Trophoblast cell (in vitro differentiated cells and primary cell): ENCODE results near the gene MIER2.

ENCODE experiments used
- DNase-seq, 2 donors: peaks; one replicate each; pipeline ENCODE4 v3.0.0-alpha.2; 2016
- H2AFZ ChIP-seq: 2 replicates; pipeline ENCODE4 v1.6.1; 2013; ENCODE audit warnings: low read length, moderate library complexity, mild to moderate bottlenecking; ENCODE audit not compliant: insufficient read depth, poor library complexity
- H2AK5ac ChIP-seq: 2 replicates; pipeline ENCODE4 v1.6.1; 2013; ENCODE audit warnings: mild to moderate bottlenecking, low read length
- H2BK120ac ChIP-seq: 2 replicates; pipeline ENCODE4 v1.6.1; 2013; ENCODE audit warnings: low read length, mild to moderate bottlenecking, moderate library complexity; ENCODE audit not compliant: insufficient read depth, poor library complexity
- H2BK12ac ChIP-seq: 2 replicates; pipeline ENCODE4 v1.6.1; 2013; ENCODE audit warnings: mild to moderate bottlenecking, low read length, moderate library complexity
- H2BK5ac ChIP-seq: 2 replicates; pipeline ENCODE4 v1.6.1; 2013; ENCODE audit warnings: low read length, low read depth, moderate library complexity, mild to moderate bottlenecking; ENCODE audit not compliant: poor library complexity
- H3K14ac ChIP-seq: 2 replicates; pipeline ENCODE4 v1.6.1; 2013; ENCODE audit warnings: mild to moderate bottlenecking, low read length
- H3K18ac ChIP-seq: 2 replicates; pipeline ENCODE4 v1.6.1; 2013; ENCODE audit warnings: mild to moderate bottlenecking, low read length
- H3K23ac ChIP-seq: 2 replicates; pipeline ENCODE4 v1.6.1; 2013; ENCODE audit warnings: low read length
- H3K27ac ChIP-seq: 2 replicates; pipeline ENCODE4 v1.5.1; 2013; ENCODE audit warnings: low read depth, mild to moderate bottlenecking, inconsistent platforms, low read length, moderate library complexity
- H3K27me3 ChIP-seq: 2 replicates; pipeline ENCODE4 v1.6.1; 2013; ENCODE audit warnings: inconsistent platforms, mild to moderate bottlenecking, low read length, moderate library complexity; ENCODE audit not compliant: insufficient read depth
- H3K36me3 ChIP-seq, 2 experiments: 1 replicate in 1 of 2; 2 replicates in 1 of 2; pipeline ENCODE4 v1.6.1; 2013; ENCODE audit warnings: low read length in 2 of 2, mild to moderate bottlenecking in 2 of 2, moderate library complexity in 1 of 2; ENCODE audit not compliant: insufficient read depth in 2 of 2, control insufficient read depth in 1 of 2
- H3K4ac ChIP-seq: 2 replicates; pipeline ENCODE4 v1.6.1; 2013; ENCODE audit warnings: low read depth, mild to moderate bottlenecking, low read length, moderate library complexity
- H3K4me1 ChIP-seq, 2 experiments: 1 replicate in 1 of 2; 2 replicates in 1 of 2; pipeline ENCODE4 v1.6.1; 2013; ENCODE audit warnings: low read length in 2 of 2, mild to moderate bottlenecking in 2 of 2, moderate library complexity in 1 of 2; ENCODE audit not compliant: insufficient read depth in 2 of 2, control insufficient read depth in 1 of 2
- H3K4me2 ChIP-seq: 2 replicates; pipeline ENCODE4 v1.6.1; 2013; ENCODE audit warnings: inconsistent platforms, mild to moderate bottlenecking, low read length, moderate library complexity
- H3K4me3 ChIP-seq: 2 replicates; pipeline ENCODE4 v1.5.1; 2013; ENCODE audit warnings: mild to moderate bottlenecking, low read depth, low read length, inconsistent platforms
- H3K79me1 ChIP-seq: one replicate; pipeline ENCODE4 v1.6.1; 2013; ENCODE audit warnings: low read length
- H3K79me2 ChIP-seq: 2 replicates; pipeline ENCODE4 v1.6.1; 2013; ENCODE audit warnings: low read length, mild to moderate bottlenecking; ENCODE audit not compliant: control insufficient read depth, insufficient read depth, poor library complexity
- H3K9ac ChIP-seq: 2 replicates; pipeline ENCODE4 v1.6.1; 2013; ENCODE audit warnings: mild to moderate bottlenecking, low read length
- H3K9me3 ChIP-seq: 2 replicates; pipeline ENCODE4 v1.6.1; 2013; ENCODE audit warnings: low read depth, mild to moderate bottlenecking, control low read depth, inconsistent platforms, low read length; ENCODE audit not compliant: insufficient read depth
- H4K12ac ChIP-seq: 2 replicates; pipeline ENCODE4 v1.6.1; 2013; ENCODE audit warnings: low read depth, mild to moderate bottlenecking, low read length, moderate library complexity
- H4K8ac ChIP-seq: 2 replicates; pipeline ENCODE4 v1.6.1; 2013; ENCODE audit warnings: low read depth, mild to moderate bottlenecking, low read length, moderate library complexity
- H4K91ac ChIP-seq: one replicate; pipeline ENCODE4 v1.6.1; 2013; ENCODE audit warnings: low read depth, mild to moderate bottlenecking, low read length, moderate library complexity
- WGBS: extraction: QIAGEN DNeasy Blood & Tissue Kit; methylation state at CpG from one replicate; pipeline ENCODE4 v1.1.7; 2013; ENCODE audit warnings: missing lambda C conversion rate; ENCODE audit not compliant: insufficient read length, insufficient coverage; ENCODE audit errors: extremely low coverage; 5-methylcytosine and 5-hydroxymethylcytosine counted together

Gene MIER2

GRCh38 chr19:277581-278165 lies 66.9 kb downstream of the MIER2 start:
- H2BK5ac ChIP-seq = no peak overlapping the region
- H3K4me3 ChIP-seq = no peak overlapping the region
- no peak overlapping the region for H3K9ac ChIP-seq
- H3K18ac ChIP-seq = no peak overlapping the region
- H2BK12ac ChIP-seq = no peak overlapping the region
- no peak overlapping the region for H4K91ac ChIP-seq
- H2AFZ ChIP-seq = no peak overlapping the region
- no peak overlapping the region for H3K4ac ChIP-seq
- no peaks in the 10 kb centered on the region for H3K79me2 ChIP-seq
- H4K8ac ChIP-seq = no peak overlapping the region
- H3K79me1 ChIP-seq = no peaks in the 10 kb centered on the region
- no peak overlapping the region for H2BK120ac ChIP-seq
- no peaks in the 10 kb centered on the region for H3K9me3 ChIP-seq
- DNase-seq = peak; percentile 62 to 83
- H3K36me3 ChIP-seq = peaks cover 0 to 3% of the 10 kb centered on the region in 2 experiments
- no peak overlapping the region for H2AK5ac ChIP-seq
- no peak overlapping the region for H3K14ac ChIP-seq
- H3K27ac ChIP-seq = no peak overlapping the region
- no peak overlapping the region for H3K23ac ChIP-seq
- H3K4me2 ChIP-seq = no peak overlapping the region
- no peak overlapping the region for H4K12ac ChIP-seq
- H3K27me3 ChIP-seq = no peaks in the 10 kb centered on the region
- peaks cover 2 to 7% of the 10 kb centered on the region in 2 experiments for H3K4me1 ChIP-seq
- no CpG with 5 or more reads among the region's 21 CpGs for WGBS

- peak; percentile 77 to 84 for DNase-seq
- Histone ChIP-seq H3K4me1 (peaks cover 0 to 6% of the 10 kb centered on the region in 2 experiments), H4K91ac (no peak overlapping the region), H3K9ac (no peak overlapping the region), H2AFZ (no peak overlapping the region), H2AK5ac (no peak overlapping the region), H3K79me1 (no peaks in the 10 kb centered on the region), H3K27ac (no peak overlapping the region), H2BK12ac (no peak overlapping the region), H3K4ac (no peak overlapping the region), H4K8ac (no peak overlapping the region), H3K14ac (no peak overlapping the region), H3K4me2 (no peak overlapping the region), H2BK5ac (no peak overlapping the region), H3K4me3 (no peak overlapping the region), H2BK120ac (no peak overlapping the region), H3K18ac (no peak overlapping the region), H3K36me3 (peaks cover 0 to 3% of the 10 kb centered on the region in 2 experiments), H3K79me2 (no peaks in the 10 kb centered on the region), H3K9me3 (no peaks in the 10 kb centered on the region), H4K12ac (no peak overlapping the region), H3K23ac (no peak overlapping the region), H3K27me3 (no peaks in the 10 kb centered on the region)
- whole genome bisulfite sequencing = no CpG with 5 or more reads among the region's 7 CpGs
These were observed 67.5 kb downstream of the MIER2 start for GRCh38 chr19:277131-277530.

GRCh38 chr19:275958-276646 lies 68.5 kb downstream of the MIER2 start:
- Histone ChIP-seq H4K91ac (no peak overlapping the region), H3K79me2 (no peaks in the 10 kb centered on the region), H3K4me2 (no peak overlapping the region), H3K79me1 (no peaks in the 10 kb centered on the region), H3K27me3 (no peaks in the 10 kb centered on the region), H2BK120ac (no peak overlapping the region), H3K23ac (no peak overlapping the region), H4K8ac (no peak overlapping the region), H2BK12ac (no peak overlapping the region), H3K18ac (no peak overlapping the region), H3K9ac (no peak overlapping the region), H3K4me1 (peaks cover 0 to 2% of the 10 kb centered on the region in 2 experiments), H3K4ac (no peak overlapping the region), H3K4me3 (no peak overlapping the region), H3K9me3 (no peaks in the 10 kb centered on the region), H2AK5ac (no peak overlapping the region), H3K14ac (no peak overlapping the region), H3K36me3 (peaks cover 0 to under 1% of the 10 kb centered on the region in 2 experiments), H4K12ac (no peak overlapping the region), H2BK5ac (no peak overlapping the region), H3K27ac (no peak overlapping the region), H2AFZ (no peak overlapping the region)
- peak; percentile 88 to 90 for DNase-seq
- no CpG with 5 or more reads among the region's 19 CpGs for WGBS

- H3K36me3 ChIP-seq = no peaks in the 10 kb centered on the region
- H3K79me2 ChIP-seq = no peaks in the 10 kb centered on the region
- no peak overlapping the region for H4K12ac ChIP-seq
- H4K91ac ChIP-seq = no peak overlapping the region
- no peak overlapping the region for H3K23ac ChIP-seq
- no peaks in the 10 kb centered on the region for H3K9me3 ChIP-seq
- H2AFZ ChIP-seq = no peak overlapping the region
- H3K27me3 ChIP-seq = no peaks in the 10 kb centered on the region
- H3K9ac ChIP-seq = no peak overlapping the region
- no peaks in the 10 kb centered on the region for H3K79me1 ChIP-seq
- DNase-seq = peak; percentile 51 to 59
- WGBS = no CpG with 5 or more reads among the region's 9 CpGs
- H3K4me1 ChIP-seq = no peaks in the 10 kb centered on the region
- H2BK120ac ChIP-seq = no peak overlapping the region
- no peak overlapping the region for H3K27ac ChIP-seq
- H3K4ac ChIP-seq = no peak overlapping the region
- no peak overlapping the region for H2AK5ac ChIP-seq
- H4K8ac ChIP-seq = no peak overlapping the region
- no peak overlapping the region for H3K18ac ChIP-seq
- no peak overlapping the region for H3K14ac ChIP-seq
- H2BK5ac ChIP-seq = no peak overlapping the region
- H2BK12ac ChIP-seq = no peak overlapping the region
- H3K4me3 ChIP-seq = no peak overlapping the region
- H3K4me2 ChIP-seq = no peak overlapping the region
These were observed 69.6 kb downstream of the MIER2 start for GRCh38 chr19:275000-275399.
